Activated naive CD4-positive, alpha-beta T cell (primary cell): ENCODE data around the gene PLCB4.

ENCODE experiments used
- DNase-seq, 4 experiments: peaks; one replicate each; lab custom pipeline; 2025; lab: John Stamatoyannopoulos, UW

The PLCB4 gene

GRCh38 chr20:9323622-9324021, 254.7 kb downstream of the PLCB4 start:
- no peak for DNase-seq

DNA sequence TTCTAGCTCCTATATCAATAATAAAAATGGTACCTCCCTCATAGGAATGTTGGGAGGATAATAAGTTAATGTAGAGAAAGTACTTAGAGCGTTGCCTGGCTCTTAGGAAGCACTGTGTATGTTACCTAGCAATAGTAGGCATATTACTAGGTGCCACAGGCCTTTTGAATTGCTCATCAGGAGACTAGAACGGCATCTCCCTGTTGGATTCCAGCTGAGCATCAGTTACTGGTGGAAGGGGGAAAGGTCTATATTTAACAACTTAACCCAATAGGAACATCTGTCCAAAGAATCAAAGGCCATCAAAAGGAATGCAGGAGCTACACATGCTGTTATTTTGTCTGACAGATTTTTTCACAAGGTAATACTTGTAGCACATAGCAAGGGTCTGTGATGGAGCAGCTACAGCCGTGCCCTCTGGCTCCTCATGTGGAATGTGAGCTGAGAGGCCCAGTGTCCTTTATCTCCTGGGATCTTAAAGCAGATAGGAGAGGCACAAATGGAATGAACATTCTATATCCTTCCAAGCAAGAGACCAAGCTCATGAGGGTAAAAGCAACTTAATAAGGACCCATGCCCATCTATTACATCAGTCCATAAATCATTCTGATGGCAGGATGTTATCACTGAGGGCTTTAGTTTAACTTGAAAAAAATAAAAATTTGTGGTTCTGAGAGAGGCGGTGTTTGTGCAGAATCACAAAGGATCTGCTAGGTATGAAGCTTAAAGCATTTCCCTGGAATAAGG, 260.6 kb downstream of the PLCB4 start:
- DNase-seq = no peak

GRCh38 chr20:9330151-9330550, 261.3 kb downstream of the PLCB4 start:
- no peak for DNase-seq

- no peak for DNase-seq
Measured at GRCh38 chr20:9331707-9332435, 263.0 kb downstream of the PLCB4 start.

DNA sequence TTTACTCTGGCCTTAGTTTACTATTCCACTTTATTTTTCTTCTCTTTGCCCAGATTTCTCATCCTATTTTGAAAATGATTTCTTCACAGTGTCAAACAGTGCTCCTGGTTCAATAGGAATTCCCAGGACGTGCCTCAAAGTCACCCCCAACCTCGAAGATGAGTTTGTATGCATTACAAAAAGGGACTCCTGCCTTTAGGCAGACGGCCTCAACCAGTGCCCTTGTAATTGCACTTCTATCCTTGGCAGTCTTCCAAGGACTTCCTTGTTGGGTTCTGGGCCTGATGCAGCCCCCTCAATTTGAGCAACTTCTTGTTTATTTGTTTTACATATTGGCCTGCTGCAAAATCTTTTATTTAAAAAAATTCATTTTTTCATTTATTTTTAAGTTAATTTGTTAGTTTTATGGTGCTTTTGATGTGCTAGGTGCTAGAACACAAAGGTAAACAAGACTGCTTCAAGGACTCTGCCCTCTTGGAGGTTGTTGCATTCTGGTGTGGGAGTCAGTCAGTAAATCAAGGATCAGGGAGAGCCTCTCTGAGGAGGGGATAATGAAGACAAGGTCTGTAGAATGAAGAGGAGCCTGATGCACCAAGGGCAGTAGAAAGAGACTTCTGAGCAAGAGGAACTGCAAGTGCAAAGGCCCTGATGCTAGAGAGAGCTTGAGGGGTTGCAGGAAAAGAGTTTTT, 264.0 kb downstream of the PLCB4 start:
- DNase-seq = no peak

- no peak for DNase-seq
Measured at GRCh38 chr20:9334866-9335265, 266.0 kb downstream of the PLCB4 start.

DNA sequence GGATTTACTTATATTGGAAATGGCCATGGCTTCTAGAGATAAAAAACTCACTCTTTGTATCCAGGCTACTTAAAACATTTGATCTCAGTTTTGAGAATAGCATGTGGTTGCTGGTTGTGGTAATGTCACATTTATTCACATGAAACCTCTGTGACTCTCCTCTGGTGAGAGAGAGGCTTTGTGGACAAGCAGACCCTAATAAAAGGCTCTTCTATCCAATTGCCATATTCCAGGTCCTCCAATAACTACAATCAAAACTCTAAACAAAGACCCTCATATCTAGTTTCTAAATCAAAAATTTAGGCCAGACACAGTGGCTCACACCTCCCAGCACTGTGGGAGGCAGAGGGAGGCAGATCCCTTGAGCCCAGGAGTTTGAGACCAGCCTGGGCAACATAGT, 269.2 kb downstream of the PLCB4 start:
- DNase-seq = no peak

- DNase-seq = no peak
Measured at GRCh38 chr20:9339708-9340107, 270.8 kb downstream of the PLCB4 start.

DNA sequence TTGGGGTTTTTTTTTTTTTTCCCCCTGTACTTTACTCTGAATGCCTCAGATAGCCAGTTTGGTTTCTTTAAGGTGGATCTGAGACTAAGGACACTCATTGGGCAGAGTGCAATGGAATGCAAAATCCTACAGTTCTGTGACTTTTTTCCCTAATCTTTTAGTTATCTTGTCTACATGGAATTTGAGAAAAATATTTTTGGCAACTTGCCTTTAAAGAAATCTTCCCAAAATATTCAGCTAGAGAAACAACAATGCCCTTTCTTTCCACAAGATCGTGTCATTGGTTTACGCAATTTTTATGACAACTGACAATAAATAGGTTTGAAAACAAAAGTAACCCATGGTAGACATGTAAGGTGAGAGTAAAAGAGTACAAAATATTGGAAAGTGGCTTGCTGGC, 273.8 kb downstream of the PLCB4 start:
- no peak for DNase-seq

DNA sequence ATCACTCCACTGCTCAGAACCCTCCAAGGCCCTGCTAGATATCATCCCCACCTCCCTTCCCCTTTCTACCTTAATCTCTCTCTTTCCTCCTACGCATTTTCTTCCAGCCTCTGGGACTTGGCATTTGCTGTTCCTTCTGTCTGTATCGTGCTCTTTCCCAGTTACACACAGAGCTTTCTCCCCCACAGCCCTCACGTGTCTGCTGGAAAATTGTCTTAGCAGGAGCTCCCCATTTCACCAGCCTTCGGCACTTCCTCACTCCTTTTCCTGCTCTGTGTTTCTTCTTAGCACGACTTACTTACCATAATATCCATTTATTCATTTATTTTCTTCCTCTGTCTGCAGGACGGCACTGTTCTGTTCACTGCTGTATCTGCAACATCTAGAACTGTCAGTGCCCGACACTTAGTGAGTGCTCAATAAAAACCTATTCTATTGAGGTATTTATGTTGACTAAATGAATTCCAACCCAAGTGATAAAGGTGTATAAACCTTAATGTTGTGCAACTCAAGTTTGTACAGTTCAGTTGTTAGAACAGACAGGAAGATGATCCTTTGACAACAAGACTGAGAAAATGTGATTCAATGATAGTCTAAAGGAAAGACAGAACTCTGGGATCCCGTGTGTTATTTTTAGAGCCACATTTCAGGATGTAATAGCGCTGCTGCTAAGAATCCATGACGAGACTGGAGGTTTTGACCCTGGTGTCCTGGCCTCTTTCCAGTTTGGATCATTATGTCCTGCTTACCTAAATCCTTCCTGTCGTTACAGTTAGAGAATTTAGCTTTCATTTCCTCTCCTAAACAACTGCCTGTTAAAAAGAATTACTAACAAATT, 275.4 kb downstream of the PLCB4 start:
- DNase-seq = no peak

- DNase-seq = no peak
Measured at GRCh38 chr20:9348316-9348715, 279.4 kb downstream of the PLCB4 start.

- DNase-seq = no peak
Measured at GRCh38 chr20:9348747-9349146, 279.9 kb downstream of the PLCB4 start.

DNA sequence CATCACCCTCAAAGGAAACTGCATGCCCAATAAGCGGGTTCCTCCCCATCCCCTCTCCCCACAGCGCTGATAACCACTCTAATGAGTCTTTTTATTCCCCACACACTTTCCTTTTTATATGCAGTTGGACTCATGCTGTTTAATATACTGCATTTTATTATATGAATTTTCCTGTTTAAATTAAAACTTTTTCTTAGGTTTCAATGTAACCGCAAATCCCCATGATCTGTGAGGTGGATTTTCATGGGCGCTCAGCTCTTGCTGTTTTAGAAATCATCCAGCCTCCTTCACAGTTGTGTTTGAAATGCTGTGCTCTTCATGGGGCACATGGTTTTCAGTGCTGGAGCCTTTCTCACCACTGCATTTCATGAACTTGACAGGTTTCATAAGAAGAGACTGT, 280.4 kb downstream of the PLCB4 start:
- DNase-seq = no peak

DNA sequence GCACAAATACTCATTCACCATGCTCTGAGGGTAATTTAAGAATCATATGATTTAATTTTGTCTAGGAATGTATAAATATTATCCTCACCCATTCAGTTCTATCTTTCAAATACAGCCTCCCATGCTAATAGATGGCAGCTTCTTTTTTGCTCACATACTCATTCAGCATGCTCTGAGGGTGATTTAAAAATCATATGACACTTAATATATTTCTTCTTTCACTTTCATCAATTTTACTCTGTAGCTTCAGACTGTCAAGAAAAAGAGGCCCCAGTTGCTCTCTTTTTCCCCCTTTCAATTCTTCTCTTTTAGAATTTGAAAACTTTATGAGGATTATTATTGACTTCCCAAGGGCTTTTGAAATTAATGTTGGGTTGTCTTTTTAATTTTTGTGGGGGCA, 283.9 kb downstream of the PLCB4 start:
- DNase-seq = no peak

- DNase-seq = no peak
Measured at GRCh38 chr20:9353180-9353915, 284.5 kb downstream of the PLCB4 start.

DNA sequence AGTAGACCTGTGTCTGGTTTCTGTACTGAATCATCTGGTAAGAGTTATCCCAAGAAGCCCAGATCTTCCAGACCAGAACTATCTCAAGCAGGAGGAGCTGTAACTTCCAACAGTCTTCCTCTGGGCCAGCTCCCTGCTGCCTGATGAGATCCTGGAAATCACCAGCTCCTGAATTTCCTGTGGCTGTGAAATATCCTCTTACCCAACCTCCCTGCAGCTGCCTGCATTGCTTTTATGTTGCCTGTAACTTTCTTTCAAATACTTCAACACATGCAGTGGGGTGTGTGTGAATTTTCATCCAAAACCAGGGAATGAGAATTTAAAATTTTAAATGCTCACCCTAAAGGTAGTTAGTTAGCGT, 285.0 kb downstream of the PLCB4 start:
- no peak for DNase-seq

GRCh38 chr20:9354579-9354978, 285.7 kb downstream of the PLCB4 start:
- no peak for DNase-seq

GRCh38 chr20:9358001-9358400, 289.1 kb downstream of the PLCB4 start:
- no peak for DNase-seq

GRCh38 chr20:9359561-9360308, 290.8 kb downstream of the PLCB4 start:
- no peak for DNase-seq

GRCh38 chr20:9360431-9360830, 291.5 kb downstream of the PLCB4 start:
- no peak for DNase-seq

DNA sequence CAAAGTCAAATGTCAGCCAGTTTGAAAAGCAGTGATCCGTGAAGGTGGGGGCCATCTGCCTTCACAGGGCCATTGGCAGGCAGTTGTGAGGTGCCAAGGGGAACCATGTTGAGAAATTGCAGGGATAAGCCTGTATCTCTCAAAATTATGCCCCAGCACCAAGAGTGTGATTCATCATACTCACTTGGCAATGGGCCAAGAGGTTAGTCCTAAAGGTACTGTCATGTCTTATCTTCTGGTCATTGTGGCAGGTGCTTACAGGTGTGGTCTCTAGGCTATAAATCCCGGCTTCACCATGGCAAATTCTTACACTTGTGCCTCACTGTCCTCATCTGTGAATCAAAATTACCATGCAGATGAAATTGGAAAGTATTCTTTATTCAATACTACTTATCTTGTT, 294.8 kb downstream of the PLCB4 start:
- no peak for DNase-seq
